HepG2 (cell line): ENCODE data around the gene RBCK1. TPM values are rescaled to one million over a fixed set of nuclear protein-coding genes. Genes with fewer than 3 reads are reported as not detected.
A peak's percentile ranks its signal among the peaks of the same experiment; 100 is the strongest.

ENCODE experiments used
- BORCS8-MEF2B ChIP-seq: sonication (generic); formaldehyde crosslinking; IDR thresholded peaks from 2 replicates; pipeline ENCODE4 v1.8.0; 2022; ENCODE audit warnings: mild to moderate bottlenecking, missing genetic modification reagents
- GMEB1 ChIP-seq: sonication (generic); formaldehyde crosslinking; IDR thresholded peaks from 2 replicates; pipeline ENCODE4 v1.5.1; 2020; ENCODE audit warnings: missing genetic modification reagents, mild to moderate bottlenecking, borderline replicate concordance
- HMGXB4 ChIP-seq, 2 experiments: sonication (generic) in 1 of 2; formaldehyde crosslinking in 1 of 2; IDR thresholded peaks; 2 replicates each; pipeline versions ENCODE4 v1.4.0 to v1.6.1; 2018 to 2020; ENCODE audit warnings: missing genetic modification reagents in 2 of 2, borderline replicate concordance in 1 of 2, low read depth in 1 of 2, mild to moderate bottlenecking in 1 of 2, missing biosample characterization in 1 of 2
- MEIS1 ChIP-seq: sonication (generic); formaldehyde crosslinking; IDR thresholded peaks from 2 replicates; pipeline ENCODE4 v1.9.0; 2021; ENCODE audit warnings: mild to moderate bottlenecking, missing genetic modification reagents, moderate library complexity, borderline replicate concordance
- MYPOP ChIP-seq: sonication (generic); formaldehyde crosslinking; IDR thresholded peaks from 2 replicates; pipeline ENCODE4 v1.8.1; 2023; ENCODE audit warnings: mild to moderate bottlenecking, moderate library complexity, missing genetic modification reagents
- NONO ChIP-seq, 2 experiments: fragments of 450-650 bp in 1 of 2; sonication (generic) in 1 of 2; formaldehyde crosslinking in 1 of 2; IDR thresholded peaks in 1 of 2; conservative IDR thresholded peaks in 1 of 2; 2 replicates each; pipeline versions ENCODE4 v1.6.1 to v1.8.0; 2017 to 2022; ENCODE audit warnings: mild to moderate bottlenecking in 1 of 2, missing genetic modification reagents in 1 of 2, moderate library complexity in 1 of 2
- POGK ChIP-seq: sonication (generic); formaldehyde crosslinking; conservative IDR thresholded peaks from 2 replicates; pipeline ENCODE4 v1.8.0; 2022; ENCODE audit warnings: mild to moderate bottlenecking, moderate library complexity, missing genetic modification reagents
- ZFP1 ChIP-seq: IDR thresholded peaks from 2 replicates; pipeline ENCODE4 v1.6.1; 2016
- ZFY ChIP-seq: sonication (generic); formaldehyde crosslinking; IDR thresholded peaks from 2 replicates; pipeline ENCODE4 v1.4.0; 2020; ENCODE audit warnings: missing genetic modification reagents
- ZNF256 ChIP-seq: sonication (generic); formaldehyde crosslinking; conservative IDR thresholded peaks from 2 replicates; pipeline ENCODE4 v1.4.0; 2020; ENCODE audit warnings: missing genetic modification reagents
- ZNF513 ChIP-seq: sonication (generic); formaldehyde crosslinking; conservative IDR thresholded peaks from 2 replicates; pipeline ENCODE4 v1.5.0; 2020; ENCODE audit warnings: missing genetic modification reagents
- ZNF543 ChIP-seq: sonication (generic); formaldehyde crosslinking; IDR thresholded peaks from 2 replicates; pipeline ENCODE4 v1.4.0; 2020; ENCODE audit warnings: mild to moderate bottlenecking, missing genetic modification reagents
- ZNF563 ChIP-seq: sonication (generic); formaldehyde crosslinking; IDR thresholded peaks from 2 replicates; pipeline ENCODE4 v1.8.0; 2022; ENCODE audit warnings: mild to moderate bottlenecking, moderate library complexity, missing genetic modification reagents
- ZNF674 ChIP-seq: sonication (generic); formaldehyde crosslinking; IDR thresholded peaks from 2 replicates; pipeline ENCODE4 v1.5.0; 2020; ENCODE audit warnings: low read depth, mild to moderate bottlenecking, missing genetic modification reagents
- ZNF788 ChIP-seq: sonication (generic); formaldehyde crosslinking; IDR thresholded peaks from 2 replicates; pipeline ENCODE4 v1.5.0; 2020; ENCODE audit warnings: mild to moderate bottlenecking, missing genetic modification reagents, borderline replicate concordance
- ZNF800 ChIP-seq: sonication (generic); formaldehyde crosslinking; IDR thresholded peaks from 2 replicates; pipeline ENCODE4 v1.4.0; 2020; ENCODE audit warnings: missing genetic modification reagents
- ZSCAN25 ChIP-seq: sonication (generic); formaldehyde crosslinking; IDR thresholded peaks from 2 replicates; pipeline ENCODE4 v1.8.0; 2022; ENCODE audit warnings: mild to moderate bottlenecking, missing genetic modification reagents
- polyA plus RNA-seq, 8 experiments: library from polyadenylated mRNA; depleted of rRNA in 3 of 8; stranded (reverse) in 7 of 8; unstranded in 1 of 8; fragments of >200 nt; fragmentation: Illumina TruSeq in 4 of 8; extraction: Trizol in 4 of 8; gene quantifications; 2 replicates each; pipeline versions ENCODE4 v1.2.1 to v1.2.3, GENCODE V29; 2011 to 2016; ENCODE audit warnings: low read depth in 4 of 8, missing spikeins in 1 of 8, mixed read lengths in 1 of 8; ENCODE audit not compliant: insufficient read depth in 1 of 8
- total RNA-seq, 5 experiments: library from RNA; depleted of rRNA; stranded (reverse); fragments of >200 nt; fragmentation: Illumina TruSeq; extraction: Trizol; gene quantifications; 2 replicates each; pipeline ENCODE4 v1.2.3, GENCODE V29; 2016; ENCODE audit warnings: low read depth in 1 of 5

Gene RBCK1
- total and polyA plus RNA-seq, 2 of the 13 experiments (the other 11 are each of a cell fraction or from before 2014, with no cell fraction given): 149 to 215 TPM

GRCh38 chr20:400454-401275 lies 7.4 kb upstream of the RBCK1 start (continued):
- no peak; the same call in 1 of the 2 replicates for TF ChIP-seq GMEB1
- no peak for TF ChIP-seq NONO (IDR thresholded peaks at IDR 0.05)
- peak; percentile 64; the same call in 1 of the 2 replicates for TF ChIP-seq NONO (CRISPR knock-in tag; conservative IDR thresholded peaks at IDR 0.05)
- TF ChIP-seq ZNF563 (CRISPR knock-in tag): no peak
- TF ChIP-seq ZFY (CRISPR knock-in tag): peak; percentile 14; the same call in 1 of the 2 replicates
- TF ChIP-seq MYPOP (CRISPR knock-in tag): peak; percentile 51; the same call in 1 of the 2 replicates
- no peak for TF ChIP-seq MEIS1
- TF ChIP-seq BORCS8-MEF2B (CRISPR knock-in tag): no peak
- no peak for TF ChIP-seq ZNF513 (CRISPR knock-in tag)
- no peak for TF ChIP-seq ZNF674 (CRISPR knock-in tag)
- no peak; the same call in 1 of the 2 replicates for TF ChIP-seq POGK (CRISPR knock-in tag)
- TF ChIP-seq HMGXB4 (CRISPR knock-in tag; IDR thresholded peaks at IDR 0.05; ENCODE audit: borderline replicate concordance in 1 of 2, low read depth in 1 of 2): peak in 1 of 2 experiments; percentile 24; a peak in 1 of 4 replicates
- TF ChIP-seq ZSCAN25 (CRISPR knock-in tag): peak; percentile 65; the same call in 1 of the 2 replicates
- no peak for TF ChIP-seq ZNF788 (CRISPR knock-in tag)
- peak; percentile 33 for TF ChIP-seq ZNF543 (CRISPR knock-in tag)
- TF ChIP-seq ZNF800 (CRISPR knock-in tag): no peak
- 0 out of 2 replicates have a peak, but pooled peaks have one; percentile 17 for TF ChIP-seq ZFP1 (CRISPR knock-in tag)
- no peak for TF ChIP-seq ZNF256 (CRISPR knock-in tag)
